Testis (tissue), 3 donors: ENCODE measurements around the gene CELSR2. TPM values are rescaled to one million over a fixed set of nuclear protein-coding genes. Genes with fewer than 3 reads are reported as not detected.
A peak's percentile ranks its signal among the peaks of the same experiment; 100 is the strongest.

Experiments
- DNase-seq: peaks from one replicate; pipeline ENCODE4 v3.0.0-alpha.2; 2019
- H3K27ac ChIP-seq, 2 donors: fragments of 200-600 bp; sonication (generic); one replicate each; pipeline ENCODE4 v1.5.1; 2019
- H3K27me3 ChIP-seq: fragments of 200-600 bp; sonication (generic); one replicate; pipeline ENCODE4 v1.5.1; 2019
- H3K36me3 ChIP-seq: fragments of 200-600 bp; sonication (generic); one replicate; pipeline ENCODE4 v1.5.1; 2017; ENCODE audit warnings: low read depth; ENCODE audit errors: missing control alignments
- H3K4me1 ChIP-seq: fragments of 200-600 bp; sonication (generic); one replicate; pipeline ENCODE4 v1.5.1; 2019
- H3K4me3 ChIP-seq, 2 donors: fragments of 200-600 bp; sonication (generic); one replicate each; pipeline ENCODE4 v1.5.1; 2017 to 2019
- H3K9me3 ChIP-seq: fragments of 200-600 bp; sonication (generic); one replicate; pipeline ENCODE4 v1.5.1; 2017
- POLR2A ChIP-seq: fragments of 450-650 bp; IDR thresholded peaks from one replicate; pipeline ENCODE4 v1.6.1; 2017; ENCODE audit warnings: antibody characterized with exemption, mild to moderate bottlenecking, moderate library complexity
- WGBS, 2 donors: methylation state at CpG; one replicate each; pipeline ENCODE4 v1.1.5; 2018; 5-methylcytosine and 5-hydroxymethylcytosine counted together
- intact Hi-C: fragments of 100-400 bp; cut with DNase I; formaldehyde crosslinking; loops from one replicate; pipeline ENCODE4 v1.15.1; 2023; ENCODE audit warnings: low total_unique reads
- polyA plus RNA-seq: library from polyadenylated mRNA; stranded (reverse); fragments of 350-450 nt; fragmentation: Illumina TruSeq; extraction: RNeasy Lipid Tissue Mini Kit (QIAGEN cat#74804); gene quantifications from one replicate; pipeline ENCODE4 v1.2.3, GENCODE V29; 2014; ENCODE audit warnings: low read depth, low replicate concordance; ENCODE audit not compliant: insufficient read depth
- total RNA-seq, 2 donors: library from RNA; depleted of rRNA; stranded (reverse); fragments of >200 nt; gene quantifications; one replicate each; pipeline ENCODE4 v1.2.3, GENCODE V29; 2016
- TF ChIP-seq, protein P1 (sequence below), 3 experiments: fragments of 450-650 bp in 2 of 3; fragments of 200-600 bp in 1 of 3; sonication (generic) in 1 of 3; IDR thresholded peaks; one replicate each; pipeline ENCODE4 v1.5.1; 2016 to 2019; ENCODE audit warnings: antibody characterized with exemption in 3 of 3, mild to moderate bottlenecking in 2 of 3, moderate library complexity in 1 of 3

CELSR2 gene
- total and polyA plus RNA-seq, 3 donors from 2014 or later, result 59.6 to 140 (median 107) TPM

- intact Hi-C loops, result no loop called here
- H3K36me3 ChIP-seq, result no peaks in the 10 kb centered on the region
- H3K4me3 ChIP-seq, result no peak overlapping the region
- TF ChIP-seq POLR2A, result no peak
- TF ChIP-seq, protein P1, sequence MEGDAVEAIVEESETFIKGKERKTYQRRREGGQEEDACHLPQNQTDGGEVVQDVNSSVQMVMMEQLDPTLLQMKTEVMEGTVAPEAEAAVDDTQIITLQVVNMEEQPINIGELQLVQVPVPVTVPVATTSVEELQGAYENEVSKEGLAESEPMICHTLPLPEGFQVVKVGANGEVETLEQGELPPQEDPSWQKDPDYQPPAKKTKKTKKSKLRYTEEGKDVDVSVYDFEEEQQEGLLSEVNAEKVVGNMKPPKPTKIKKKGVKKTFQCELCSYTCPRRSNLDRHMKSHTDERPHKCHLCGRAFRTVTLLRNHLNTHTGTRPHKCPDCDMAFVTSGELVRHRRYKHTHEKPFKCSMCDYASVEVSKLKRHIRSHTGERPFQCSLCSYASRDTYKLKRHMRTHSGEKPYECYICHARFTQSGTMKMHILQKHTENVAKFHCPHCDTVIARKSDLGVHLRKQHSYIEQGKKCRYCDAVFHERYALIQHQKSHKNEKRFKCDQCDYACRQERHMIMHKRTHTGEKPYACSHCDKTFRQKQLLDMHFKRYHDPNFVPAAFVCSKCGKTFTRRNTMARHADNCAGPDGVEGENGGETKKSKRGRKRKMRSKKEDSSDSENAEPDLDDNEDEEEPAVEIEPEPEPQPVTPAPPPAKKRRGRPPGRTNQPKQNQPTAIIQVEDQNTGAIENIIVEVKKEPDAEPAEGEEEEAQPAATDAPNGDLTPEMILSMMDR (IDR thresholded peaks at IDR 0.05), result no peak
- DNase-seq, result no peak
- WGBS, 2 donors, result 64 to 67% methylated on average over 6 to 8 of the region's 8 CpGs
- H3K27me3 ChIP-seq, result no peaks in the 10 kb centered on the region
- H3K4me1 ChIP-seq, result peaks cover 12% of the 10 kb centered on the region
- H3K27ac ChIP-seq, result no peak overlapping the region
- no peaks in the 10 kb centered on the region for H3K9me3 ChIP-seq
These were observed 1.7 kb upstream of the CELSR2 start for GRCh38 chr1:109247401-109248365.

DNA sequence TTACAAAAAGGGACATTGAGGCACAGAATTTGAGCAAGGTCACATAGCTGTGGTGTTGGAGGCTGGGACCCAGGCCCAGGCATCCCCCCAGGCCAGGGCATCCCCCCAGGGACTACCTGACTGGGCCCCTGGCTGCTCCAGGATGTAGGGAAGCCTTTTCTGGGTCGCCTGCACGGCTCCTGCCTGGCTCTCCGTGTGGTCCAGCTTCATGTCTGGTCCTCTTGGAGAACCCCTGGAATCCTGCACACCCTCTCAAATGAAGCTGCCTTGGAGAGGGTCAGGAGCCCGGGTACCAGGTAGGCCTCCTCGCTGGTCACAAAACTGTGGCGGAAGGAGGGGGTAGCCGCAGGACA lies 919 bp upstream of the CELSR2 start:
- H3K4me1 ChIP-seq, result peaks cover 12% of the 10 kb centered on the region
- H3K4me3 ChIP-seq, result no peak overlapping the region
- no peaks in the 10 kb centered on the region for H3K36me3 ChIP-seq
- no peaks in the 10 kb centered on the region for H3K27me3 ChIP-seq
- intact Hi-C loops, result no loop called here
- no peaks in the 10 kb centered on the region for H3K9me3 ChIP-seq
- TF ChIP-seq, protein P1 (IDR thresholded peaks at IDR 0.05), result no peak
- TF ChIP-seq POLR2A, result no peak
- 60 to 88% methylated on average over 6 to 7 of the region's 7 CpGs for WGBS, 2 donors
- no peak overlapping the region for H3K27ac ChIP-seq
- DNase-seq, result no peak

- Histone ChIP-seq H3K27me3 (no peaks in the 10 kb centered on the region), H3K4me1 (peaks cover 25% of the 10 kb centered on the region), H3K27ac (no peak overlapping the region), H3K9me3 (no peaks in the 10 kb centered on the region), H3K36me3 (no peaks in the 10 kb centered on the region), H3K4me3 (peak overlapping the region; percentile 47 to 64)
- TF ChIP-seq, protein P1 (IDR thresholded peaks at IDR 0.05), result no peak
- no peak for TF ChIP-seq POLR2A
- no peak for DNase-seq
- 2% methylated on average over 72 of the region's 80 CpGs; no CpG with 5 or more reads in 1 of the 2 donors for WGBS, 2 donors
- intact Hi-C loops, result no loop called here
These were observed 489 bp downstream of the CELSR2 start for GRCh38 chr1:109249654-109250401.

GRCh38 chr1:109250454-109251276 lies 1.3 kb downstream of the CELSR2 start:
- Histone ChIP-seq H3K4me1 (peaks cover 33% of the 10 kb centered on the region), H3K9me3 (no peaks in the 10 kb centered on the region), H3K27ac (no peak overlapping the region), H3K27me3 (no peaks in the 10 kb centered on the region), H3K4me3 (peak overlapping the region in 1 of 2 donors; percentile 47), H3K36me3 (no peaks in the 10 kb centered on the region)
- 79 to 82% methylated on average over 18 to 33 of the region's 33 CpGs for WGBS, 2 donors
- intact Hi-C loops, result no loop called here
- TF ChIP-seq POLR2A, result no peak
- TF ChIP-seq, protein P1 (IDR thresholded peaks at IDR 0.05), result no peak
- DNase-seq, result no peak
